Fibroblast of pulmonary artery (primary cell): ENCODE results near the gene GAPDHS.

Experiments
- DNase-seq: peaks from one replicate; pipeline ENCODE4 v3.0.0-alpha.2; 2010; ENCODE audit warnings: low read depth
- H3K4me3 ChIP-seq: replicated peaks from 2 replicates; pipeline ENCODE4 v1.5.1; 2011; ENCODE audit warnings: low read depth, mild to moderate bottlenecking, control low read depth, low read length, moderate library complexity
- CTCF ChIP-seq: IDR thresholded peaks from 2 replicates; pipeline ENCODE4 v1.5.1; 2011; ENCODE audit warnings: mild to moderate bottlenecking, control low read depth, low read length, inconsistent platforms; ENCODE audit errors: missing control alignments

GAPDHS gene

GRCh38 chr19:35500611-35501010, 32.6 kb upstream of the GAPDHS start:
- no peak overlapping the region for H3K4me3 ChIP-seq
- no peak for TF ChIP-seq CTCF
- DNase-seq = no peak

GRCh38 chr19:35501684-35502083, 31.6 kb upstream of the GAPDHS start:
- no peak for TF ChIP-seq CTCF
- DNase-seq = peak; percentile 26
- no peak overlapping the region for H3K4me3 ChIP-seq

GRCh38 chr19:35502751-35503150, 30.5 kb upstream of the GAPDHS start:
- no peak for TF ChIP-seq CTCF
- DNase-seq = no peak
- no peak overlapping the region for H3K4me3 ChIP-seq

GRCh38 chr19:35506011-35506410, 27.2 kb upstream of the GAPDHS start:
- TF ChIP-seq CTCF = no peak
- no peak for DNase-seq
- H3K4me3 ChIP-seq = no peak overlapping the region

GRCh38 chr19:35507561-35507960, 25.7 kb upstream of the GAPDHS start:
- no peak for DNase-seq
- no peak overlapping the region for H3K4me3 ChIP-seq
- no peak for TF ChIP-seq CTCF

GRCh38 chr19:35508129-35508528, 25.1 kb upstream of the GAPDHS start:
- H3K4me3 ChIP-seq = no peak overlapping the region
- no peak for DNase-seq
- TF ChIP-seq CTCF = no peak

- no peak for TF ChIP-seq CTCF
- no peak for DNase-seq
These were observed 24.1 kb upstream of the GAPDHS start for GRCh38 chr19:35509018-35509652.

More at GRCh38 chr19:35509018-35509652, 24.1 kb upstream of the GAPDHS start:
- no peak overlapping the region for H3K4me3 ChIP-seq
